GM06990 (cell line): ENCODE results near the gene NINJ1.

Experiments used
- DNase-seq: peaks from one replicate; pipeline ENCODE4 v3.0.0-alpha.2; 2011; ENCODE audit not compliant: insufficient read length; ENCODE audit errors: extremely low read depth
- H3K27me3 ChIP-seq: replicated peaks from 2 replicates; pipeline ENCODE4 v1.6.0; 2011; ENCODE audit warnings: low read length; ENCODE audit not compliant: control insufficient read depth, insufficient read depth
- H3K36me3 ChIP-seq: 2 replicates; pipeline ENCODE4 v1.5.1; 2011; ENCODE audit warnings: low read length; ENCODE audit not compliant: control insufficient read depth, insufficient read depth
- H3K4me3 ChIP-seq: replicated peaks from 2 replicates; pipeline ENCODE4 v1.5.1; 2011; ENCODE audit warnings: low read depth, mild to moderate bottlenecking, control low read depth, low read length
- CTCF ChIP-seq: IDR thresholded peaks from 2 replicates; pipeline ENCODE4 v1.5.1; 2011; ENCODE audit warnings: low read length, control low read depth, mild to moderate bottlenecking, inconsistent platforms; ENCODE audit not compliant: insufficient read depth, poor library complexity, severe bottlenecking

The NINJ1 gene

GRCh38 chr9:93155716-93156474 is 21.8 kb upstream of the NINJ1 start:
- no peak for DNase-seq
- Histone ChIP-seq H3K4me3 (no peak overlapping the region), H3K27me3 (no peaks in the 10 kb centered on the region), H3K36me3 (no peaks in the 10 kb centered on the region)
- no peak for TF ChIP-seq CTCF

GRCh38 chr9:93154293-93154903 is 20.3 kb upstream of the NINJ1 start:
- no peak for DNase-seq
- H3K4me3 ChIP-seq: no peak overlapping the region
- peak; percentile 64 for TF ChIP-seq CTCF
- H3K27me3 ChIP-seq: no peaks in the 10 kb centered on the region
- no peaks in the 10 kb centered on the region for H3K36me3 ChIP-seq

GRCh38 chr9:93151097-93151784 is 17.2 kb upstream of the NINJ1 start:
- Histone ChIP-seq H3K36me3 (no peaks in the 10 kb centered on the region), H3K4me3 (no peak overlapping the region), H3K27me3 (no peaks in the 10 kb centered on the region)
- no peak for DNase-seq
- TF ChIP-seq CTCF: no peak

GRCh38 chr9:93149361-93149760 is 15.3 kb upstream of the NINJ1 start:
- H3K27me3 ChIP-seq: no peaks in the 10 kb centered on the region
- no peak for TF ChIP-seq CTCF
- DNase-seq: no peak
- no peaks in the 10 kb centered on the region for H3K36me3 ChIP-seq
- no peak overlapping the region for H3K4me3 ChIP-seq

- H3K36me3 ChIP-seq: no peaks in the 10 kb centered on the region
- H3K27me3 ChIP-seq: no peaks in the 10 kb centered on the region
- TF ChIP-seq CTCF: no peak
- no peak overlapping the region for H3K4me3 ChIP-seq
- no peak for DNase-seq
Measured at GRCh38 chr9:93148721-93149120, 14.7 kb upstream of the NINJ1 start.
